GM19025 (cell line): ENCODE data around the gene COPS7A.

ENCODE experiments used
- ATAC-seq: cut with Tn5 transposase; IDR thresholded peaks from one replicate; pipeline ENCODE4 v1.9.1; 2021; ENCODE audit warnings: mild to moderate bottlenecking, low read depth, moderate library complexity; ENCODE audit not compliant: unreplicated experiment

Gene COPS7A, protein sequence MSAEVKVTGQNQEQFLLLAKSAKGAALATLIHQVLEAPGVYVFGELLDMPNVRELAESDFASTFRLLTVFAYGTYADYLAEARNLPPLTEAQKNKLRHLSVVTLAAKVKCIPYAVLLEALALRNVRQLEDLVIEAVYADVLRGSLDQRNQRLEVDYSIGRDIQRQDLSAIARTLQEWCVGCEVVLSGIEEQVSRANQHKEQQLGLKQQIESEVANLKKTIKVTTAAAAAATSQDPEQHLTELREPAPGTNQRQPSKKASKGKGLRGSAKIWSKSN

GRCh38 chr12:6723607-6724408 lies at the start of gene COPS7A:
TSS of gene COPS7A (plus strand) at chr12:6724046. CDS start at chr12:6724657, 611 bp downstream.
- ATAC-seq: peak; percentile 95

DNA sequence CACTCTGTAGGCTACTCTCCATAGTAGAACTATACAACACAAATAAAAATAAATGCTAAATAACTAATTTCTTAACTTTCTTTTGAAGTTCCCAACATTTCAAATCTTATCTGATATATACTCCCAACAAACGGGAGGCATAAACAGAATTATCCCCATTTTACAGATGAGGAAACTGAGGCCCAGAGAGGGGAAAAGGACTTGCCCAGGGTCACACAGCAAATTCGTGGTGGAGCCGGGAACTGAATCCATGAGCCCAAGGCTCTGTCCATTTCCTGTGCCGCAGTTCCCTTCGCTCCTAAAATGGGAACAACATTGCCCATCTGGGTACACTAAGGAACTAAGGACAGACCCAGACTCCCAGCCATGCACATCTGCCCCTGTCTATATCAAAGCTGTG lies 46.9 kb upstream of the COPS7A start:
- ATAC-seq: no peak

GRCh38 chr12:6684609-6685008 lies 39.2 kb upstream of the COPS7A start:
- no peak for ATAC-seq

DNA sequence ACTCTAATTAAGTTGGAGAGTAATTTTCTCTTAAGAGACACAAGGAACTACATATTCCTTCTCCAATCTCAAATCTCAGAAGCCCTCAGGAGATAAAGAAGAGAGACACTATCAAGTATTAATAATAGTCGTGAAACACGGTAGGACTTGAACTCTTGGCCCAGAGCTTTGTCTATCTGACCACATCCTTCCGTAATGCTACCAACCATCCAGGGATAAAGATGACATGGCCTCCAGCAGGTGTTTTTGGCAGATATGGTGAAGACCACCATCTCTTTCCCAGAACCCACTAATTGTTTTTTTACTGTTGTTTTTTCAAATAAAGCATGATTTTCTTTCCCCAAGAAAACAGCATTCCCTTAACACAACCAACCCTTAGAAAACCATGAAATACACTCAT lies 38.0 kb upstream of the COPS7A start:
- ATAC-seq: no peak

- ATAC-seq: no peak
Measured at GRCh38 chr12:6688543-6688998, 35.3 kb upstream of the COPS7A start.

- peak; percentile 79 for ATAC-seq
Measured at GRCh38 chr12:6688999-6689882, 34.6 kb upstream of the COPS7A start, which contains the start of gene ZNF384. TSS of gene ZNF384 (minus strand) at chr12:6689375. CDS start at chr12:6679520, 9,855 bp downstream.

GRCh38 chr12:6691473-6691872 lies 32.4 kb upstream of the COPS7A start:
- no peak for ATAC-seq

DNA sequence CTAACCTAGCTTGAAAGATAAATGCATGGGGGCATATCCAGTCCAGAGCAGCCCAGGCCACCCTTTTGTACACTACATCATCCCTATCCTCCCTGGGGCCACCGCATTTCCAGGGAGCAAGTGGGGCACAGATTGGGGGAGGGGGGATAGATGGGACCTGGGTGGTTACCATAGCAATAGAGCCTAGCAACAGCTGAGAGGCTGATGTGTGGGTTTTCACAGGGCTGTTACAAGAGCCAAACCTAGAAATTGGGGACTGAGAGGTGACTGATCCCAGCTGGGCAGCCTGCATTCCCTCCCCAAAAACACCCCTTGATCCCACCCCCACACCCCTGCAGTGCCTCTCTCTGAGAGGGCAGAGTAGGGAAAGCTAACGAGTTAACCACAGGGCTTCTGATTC lies 31.0 kb upstream of the COPS7A start:
- no peak for ATAC-seq

GRCh38 chr12:6693832-6694355 lies 30.0 kb upstream of the COPS7A start:
- ATAC-seq: no peak

DNA sequence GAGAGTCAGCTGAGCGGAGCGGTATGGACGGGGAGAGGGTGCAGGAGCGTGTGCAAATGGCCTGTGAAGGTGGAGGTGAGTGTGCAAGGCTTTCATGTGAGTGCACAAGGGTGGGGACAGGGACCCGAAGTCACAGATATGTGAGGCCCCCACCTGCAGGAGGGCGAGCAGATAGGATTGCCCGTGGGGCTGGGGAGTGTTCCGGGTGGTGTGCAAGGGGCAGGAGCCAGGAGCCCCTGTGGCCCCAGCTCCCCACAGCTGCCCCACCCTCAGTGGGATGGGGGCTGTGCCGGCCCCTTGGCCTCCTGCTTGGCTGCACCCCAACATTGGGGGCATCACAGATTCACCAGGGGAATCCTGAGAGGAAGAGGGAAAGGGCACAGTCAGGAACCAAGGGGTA lies 29.1 kb upstream of the COPS7A start:
- no peak for ATAC-seq

- ATAC-seq: no peak
Measured at GRCh38 chr12:6695313-6696045, 28.4 kb upstream of the COPS7A start.

GRCh38 chr12:6696690-6697583 lies 26.9 kb upstream of the COPS7A start:
- ATAC-seq: no peak

DNA sequence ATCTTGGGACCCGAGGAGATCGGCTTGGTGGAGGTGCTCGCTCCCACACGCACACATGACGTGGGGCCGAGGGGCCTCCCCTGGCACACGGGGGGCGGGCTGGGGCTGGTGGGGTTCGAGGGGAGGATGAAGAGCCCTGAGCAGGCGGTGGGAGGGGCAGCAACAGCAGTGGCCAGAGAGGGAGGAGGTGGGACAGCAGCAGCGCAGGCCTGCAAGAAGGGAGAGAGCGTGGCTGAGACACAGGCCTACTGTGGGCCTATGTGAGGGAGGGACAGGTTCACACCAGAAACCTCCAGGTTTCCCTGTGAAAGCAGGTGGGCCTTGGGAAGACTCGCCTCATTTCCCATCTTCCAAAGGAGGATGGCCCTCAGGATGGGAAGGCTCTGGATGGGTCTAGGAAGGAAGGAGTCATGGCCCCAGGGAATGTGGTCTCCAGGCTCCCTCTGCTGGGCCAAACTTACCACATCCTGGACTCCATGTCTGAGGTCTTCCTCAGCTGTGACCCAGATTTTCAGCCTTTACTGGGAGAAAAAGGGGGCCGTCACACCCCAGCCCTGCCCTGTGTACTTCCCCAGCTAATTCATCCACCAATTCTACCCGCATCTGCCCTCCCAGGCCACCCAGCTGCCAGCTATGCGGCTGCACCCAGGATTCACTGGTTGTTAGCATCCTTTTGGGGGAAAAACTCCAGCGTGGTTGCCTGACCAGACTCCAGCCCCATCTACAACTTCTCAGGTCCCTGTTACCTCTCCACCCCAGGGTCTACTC lies 26.1 kb upstream of the COPS7A start:
- ATAC-seq: no peak

GRCh38 chr12:6698352-6699046 lies 25.3 kb upstream of the COPS7A start:
- ATAC-seq: no peak

DNA sequence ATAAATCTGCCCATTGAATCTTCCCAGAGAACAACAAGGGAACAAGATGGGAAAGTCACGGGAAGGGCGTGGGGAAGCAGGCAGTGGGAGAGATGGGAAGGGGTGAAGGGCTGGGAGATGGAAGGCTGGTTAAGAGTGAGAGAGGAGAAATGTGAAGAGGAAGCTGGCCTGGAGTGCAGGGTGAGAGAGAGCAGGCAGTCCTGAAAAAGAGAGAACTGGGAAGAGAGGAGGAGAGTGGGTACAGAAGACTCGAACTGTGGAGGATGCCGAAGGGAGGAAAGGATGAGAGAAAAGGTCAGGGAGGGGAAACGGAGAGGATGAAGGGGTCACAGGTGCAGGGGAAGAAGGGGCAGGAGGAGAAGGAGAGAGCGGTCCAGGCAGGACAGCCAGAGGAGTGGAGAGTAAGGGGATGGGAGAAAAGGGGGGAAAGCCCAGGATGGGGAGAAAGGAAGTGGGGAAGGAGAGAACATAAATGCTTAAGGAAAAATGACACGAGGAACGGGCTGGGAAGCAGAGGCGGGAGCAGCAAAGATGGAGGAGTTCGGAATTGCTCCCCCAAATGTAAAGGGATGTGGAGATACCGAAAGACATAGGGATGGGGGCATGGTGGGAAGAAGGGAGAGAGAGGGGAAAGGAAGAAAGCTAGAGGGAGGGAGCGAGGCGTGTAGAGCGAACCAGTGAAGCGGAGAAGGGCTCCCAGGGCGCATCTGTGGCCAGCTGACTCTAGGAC lies 24.4 kb upstream of the COPS7A start:
- no peak for ATAC-seq

DNA sequence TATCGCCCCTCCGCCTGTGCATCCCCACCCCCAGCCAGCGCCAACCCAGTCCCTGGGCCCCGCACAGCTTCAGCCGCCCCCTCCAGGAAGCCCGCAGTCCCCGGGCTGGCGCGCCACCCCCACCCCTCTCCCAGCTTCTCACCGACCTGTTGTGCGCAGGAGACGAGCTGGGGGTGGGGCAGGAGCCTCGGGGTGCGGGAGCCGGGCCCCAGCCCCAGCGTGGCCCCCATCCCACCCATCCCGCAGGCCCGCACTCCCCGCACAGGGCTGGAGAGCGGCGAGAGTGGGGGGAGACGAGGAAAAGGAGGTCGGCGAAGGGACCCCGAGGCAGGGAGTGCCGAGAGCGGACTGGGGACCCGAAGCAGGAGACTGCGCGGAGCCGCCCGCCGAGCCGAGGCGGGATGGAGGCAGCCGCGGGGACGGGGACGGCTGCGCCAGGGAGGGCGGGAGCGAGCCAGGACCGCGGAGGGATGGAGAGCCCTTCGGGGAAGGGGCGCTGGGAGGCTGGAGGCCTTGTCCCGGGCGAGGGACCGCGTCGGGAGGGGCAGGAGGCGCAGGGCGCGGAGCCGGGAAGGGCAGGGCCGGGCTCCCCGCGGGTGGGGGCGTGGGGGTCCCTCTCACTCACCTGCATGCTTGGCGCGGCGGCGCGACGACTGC lies 23.7 kb upstream of the COPS7A start:
- no peak for ATAC-seq
